Measurements from ENCODE around the gene SHROOM4.

SHROOM4 gene

GRCh38 chrX:50609796-50610195 is 204.2 kb downstream of the SHROOM4 start:
- DNase-seq, result no peak

DNA sequence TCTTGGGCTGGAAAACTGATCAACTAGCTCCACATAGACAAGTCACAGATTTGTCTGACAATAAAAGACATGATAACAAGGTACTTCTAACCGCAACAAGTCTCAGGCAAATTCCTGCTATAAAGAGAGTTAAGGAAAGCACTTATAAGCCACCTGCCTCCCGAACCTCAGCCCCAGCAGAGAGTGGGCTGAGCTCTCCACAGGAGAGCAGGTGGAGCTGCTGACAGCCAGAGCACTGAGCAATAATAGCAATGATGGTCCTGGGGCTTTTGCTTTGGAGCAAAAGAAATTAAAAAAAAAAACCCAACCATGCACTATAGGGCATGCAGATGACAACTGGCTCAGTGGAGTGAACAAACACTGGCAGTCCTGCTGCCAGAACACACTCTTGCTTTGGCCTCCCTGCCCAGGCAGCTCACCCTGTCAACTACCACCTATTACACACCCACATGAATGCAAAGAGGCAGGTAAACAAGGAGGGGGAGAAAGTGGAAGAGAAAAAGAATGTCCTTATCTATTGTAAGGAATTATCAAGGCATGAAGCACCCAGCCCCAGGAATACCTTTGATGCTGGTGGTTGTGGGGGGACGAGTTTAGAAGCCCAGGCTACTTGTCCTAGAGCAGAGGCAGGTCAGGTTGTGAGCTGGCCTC is 207.6 kb downstream of the SHROOM4 start:
- DNase-seq, result no peak

DNA sequence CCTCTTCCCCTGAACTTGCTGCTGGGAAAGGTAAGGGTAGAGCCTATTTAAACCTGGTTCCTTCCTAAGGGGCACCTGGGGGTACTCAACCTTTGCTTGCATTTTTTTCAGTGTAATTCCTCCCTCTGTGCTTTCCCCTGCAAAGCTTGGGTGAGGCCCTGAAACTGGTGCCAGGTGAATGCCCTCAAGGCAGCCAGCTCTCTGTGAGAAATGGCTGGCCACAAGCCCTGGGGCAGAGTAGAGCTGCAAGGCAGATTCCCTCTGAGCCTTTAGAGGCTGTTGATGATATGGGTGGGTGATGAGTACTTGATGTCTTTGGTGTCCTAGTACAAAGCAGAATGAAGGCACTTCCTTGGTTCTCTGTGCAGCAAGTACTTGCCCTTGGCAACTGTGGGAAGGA is 217.9 kb downstream of the SHROOM4 start:
- DNase-seq, result no peak

DNA sequence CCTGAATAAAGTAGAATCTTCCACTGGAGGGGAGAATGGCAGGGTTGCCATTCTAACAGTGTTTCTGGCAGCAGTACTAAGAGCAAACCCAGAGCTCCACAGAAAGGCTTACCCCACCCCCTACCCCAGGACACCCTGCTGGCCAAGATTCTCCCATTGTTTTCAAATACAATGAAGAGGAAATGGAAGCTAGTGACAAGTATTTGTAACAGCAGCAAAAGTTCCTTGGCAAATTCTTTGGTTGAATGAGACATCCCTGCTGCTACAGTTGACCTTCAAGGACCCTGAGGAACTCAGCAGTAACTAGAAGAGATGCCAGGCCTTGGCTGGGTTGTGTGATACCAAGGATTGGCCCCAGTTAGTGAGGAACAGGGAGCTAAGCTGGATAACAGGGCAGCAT is 219.2 kb downstream of the SHROOM4 start:
- no peak for DNase-seq

- no peak for DNase-seq
Measured at GRCh38 chrX:50586980-50587379, 227.0 kb downstream of the SHROOM4 start.

DNA sequence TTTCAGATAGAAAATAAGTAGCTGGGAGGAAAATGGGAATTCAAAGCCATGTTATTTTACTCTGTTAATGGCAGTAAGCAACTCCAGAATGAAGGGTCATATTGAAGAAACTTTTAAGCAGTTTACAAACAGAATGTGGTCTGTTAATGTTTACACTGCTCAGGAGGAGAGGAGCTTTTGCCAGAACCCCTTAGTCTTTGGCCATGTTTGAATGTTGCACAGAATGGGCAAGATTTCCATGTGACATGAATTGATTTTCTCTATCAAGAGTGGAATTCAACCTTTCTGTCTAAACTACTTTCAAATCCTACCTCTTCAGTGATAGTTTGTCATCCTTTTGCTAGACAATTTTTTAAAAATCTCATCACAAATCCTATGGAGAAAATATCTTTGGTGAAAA is 227.6 kb downstream of the SHROOM4 start:
- DNase-seq, result no peak

GRCh38 chrX:50581405-50581804 is 232.6 kb downstream of the SHROOM4 start:
- no peak for DNase-seq

DNA sequence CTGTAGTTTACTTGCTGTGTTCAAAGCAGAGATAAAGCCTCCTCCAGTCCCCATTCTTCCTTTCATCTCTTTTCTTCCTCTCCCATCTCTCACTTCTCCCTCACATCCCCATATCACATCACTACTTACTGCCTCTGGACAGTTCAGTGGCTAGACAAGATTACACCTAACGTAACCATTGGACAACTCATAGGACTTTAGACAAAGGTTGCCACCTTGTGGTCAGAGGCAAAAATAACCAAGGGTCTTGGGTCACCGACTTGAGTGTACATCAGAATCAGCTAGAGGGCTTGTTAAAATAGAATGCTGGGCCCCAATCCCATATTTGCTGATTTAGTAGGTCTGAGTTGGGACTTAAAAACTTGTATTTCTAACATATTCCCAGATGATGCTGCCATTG is 234.0 kb downstream of the SHROOM4 start:
- peak; percentile 35 for DNase-seq

GRCh38 chrX:50577326-50577725 is 236.7 kb downstream of the SHROOM4 start:
- DNase-seq, result no peak

DNA sequence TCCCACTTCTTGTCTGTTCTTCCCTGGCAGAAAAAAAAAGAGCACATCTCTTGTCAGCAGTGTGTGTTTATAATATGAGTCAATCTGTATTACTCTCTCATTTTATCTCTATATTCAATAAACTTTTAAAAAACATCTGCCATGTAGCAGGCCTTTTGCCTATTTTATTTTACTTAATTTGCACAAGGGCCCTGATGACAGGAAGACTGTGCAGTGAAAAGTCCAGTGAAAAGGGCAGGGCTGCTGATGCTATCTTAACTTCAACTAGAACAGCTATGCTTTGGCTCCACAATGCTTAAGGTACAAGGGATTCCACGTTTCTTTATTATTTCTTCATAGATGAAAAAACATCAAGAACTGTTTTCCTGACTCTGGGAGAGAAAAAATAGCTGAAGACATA is 246.4 kb downstream of the SHROOM4 start:
- no peak for DNase-seq

DNA sequence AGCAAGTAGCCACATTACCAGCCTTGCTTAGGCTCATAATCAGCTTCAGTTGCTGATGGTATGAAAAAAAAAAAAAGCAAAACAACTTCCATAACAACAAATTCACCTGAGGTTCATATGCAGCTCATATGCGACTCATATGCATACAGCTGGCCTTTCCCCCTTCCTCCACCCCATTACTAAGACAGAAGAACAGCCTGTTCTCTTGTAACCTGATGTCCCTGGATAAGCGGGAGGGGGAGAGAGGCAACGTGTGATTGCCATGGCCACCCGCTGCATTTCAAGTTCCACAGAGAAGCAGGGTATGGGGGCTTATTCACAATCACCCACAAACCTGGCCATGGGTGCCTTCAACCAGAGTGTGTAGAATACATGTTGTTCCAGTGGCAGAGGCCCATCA is 248.3 kb downstream of the SHROOM4 start:
- DNase-seq, result no peak

Measured in NCI-H146 (cell line).